Measurements from ENCODE around the gene NR2F1.
A peak's percentile ranks its signal among the peaks of the same experiment; 100 is the strongest.

The NR2F1 gene

GRCh38 chr5:93604644-93605515 lies 21.9 kb downstream of the NR2F1 start:
- no peak for DNase-seq (ENCODE audit: low read depth in 2 of 2)

GRCh38 chr5:93606382-93606752 lies 23.3 kb downstream of the NR2F1 start:
- DNase-seq (ENCODE audit: low read depth in 2 of 2) = no peak

GRCh38 chr5:93607367-93608258 lies 24.6 kb downstream of the NR2F1 start:
- DNase-seq (ENCODE audit: low read depth in 2 of 2) = peak in 1 of 2 donors; percentile 20

GRCh38 chr5:93608855-93609254 lies 25.8 kb downstream of the NR2F1 start:
- DNase-seq (ENCODE audit: low read depth in 2 of 2) = no peak

GRCh38 chr5:93609762-93610161 lies 26.7 kb downstream of the NR2F1 start:
- no peak for DNase-seq (ENCODE audit: low read depth in 2 of 2)

- no peak for DNase-seq (ENCODE audit: low read depth in 2 of 2)
Measured at GRCh38 chr5:93610581-93611272, 27.7 kb downstream of the NR2F1 start.

- no peak for DNase-seq (ENCODE audit: low read depth in 2 of 2)
Measured at GRCh38 chr5:93611273-93611975, 28.4 kb downstream of the NR2F1 start.

GRCh38 chr5:93611976-93612854 lies 29.2 kb downstream of the NR2F1 start:
- no peak for DNase-seq (ENCODE audit: low read depth in 2 of 2)

- DNase-seq (ENCODE audit: low read depth in 2 of 2) = no peak
Measured at GRCh38 chr5:93612855-93613243, 29.8 kb downstream of the NR2F1 start.

GRCh38 chr5:93616538-93617174 lies 33.6 kb downstream of the NR2F1 start:
- no peak for DNase-seq (ENCODE audit: low read depth in 2 of 2)

- peak; percentile 15 to 43 for DNase-seq (ENCODE audit: low read depth in 2 of 2)
Measured at GRCh38 chr5:93620487-93621326, 37.7 kb downstream of the NR2F1 start.

GRCh38 chr5:93621327-93621798 lies 38.3 kb downstream of the NR2F1 start:
- DNase-seq (ENCODE audit: low read depth in 2 of 2) = no peak

- peak in 1 of 2 donors; percentile 17 for DNase-seq (ENCODE audit: low read depth in 2 of 2)
Measured at GRCh38 chr5:93622240-93622885, 39.3 kb downstream of the NR2F1 start.

- DNase-seq (ENCODE audit: low read depth in 2 of 2) = no peak
Measured at GRCh38 chr5:93623153-93623552, 40.1 kb downstream of the NR2F1 start.

GRCh38 chr5:93626801-93627200 lies 43.8 kb downstream of the NR2F1 start:
- DNase-seq (ENCODE audit: low read depth in 2 of 2) = no peak

GRCh38 chr5:93632327-93632726 lies 49.3 kb downstream of the NR2F1 start:
- no peak for DNase-seq (ENCODE audit: low read depth in 2 of 2)

GRCh38 chr5:93635991-93636390 lies 53.0 kb downstream of the NR2F1 start:
- DNase-seq (ENCODE audit: low read depth in 2 of 2) = no peak

GRCh38 chr5:93636837-93637236 lies 53.8 kb downstream of the NR2F1 start:
- DNase-seq (ENCODE audit: low read depth in 2 of 2) = no peak
